ENCODE data around the gene CTTNBP2. TPM values are rescaled to one million over a fixed set of nuclear protein-coding genes. Genes with fewer than 3 reads are reported as not detected.

Gene CTTNBP2
- total RNA-seq, 1 donor, result 11.9 TPM

DNA sequence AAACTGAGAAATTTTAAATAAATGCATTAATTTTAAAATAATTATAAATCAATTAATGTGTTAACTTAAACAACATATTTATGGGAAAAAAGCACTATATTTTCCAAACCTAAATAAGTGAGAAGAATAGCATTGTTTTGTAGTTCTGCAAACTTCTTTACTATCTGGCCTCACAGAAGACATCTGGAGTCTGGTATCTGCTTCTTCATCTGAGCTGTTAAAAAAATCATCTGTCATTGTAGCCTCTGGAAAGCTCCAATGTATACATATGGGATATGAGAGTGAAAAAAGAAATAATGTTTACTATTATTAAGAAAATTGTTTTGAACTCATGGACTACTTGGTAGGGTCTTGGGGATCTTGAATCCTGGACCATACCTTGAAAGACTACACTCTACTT, 32.2 kb downstream of the CTTNBP2 start:
- DNase-seq (ENCODE audit: low read depth), result no peak
- TF ChIP-seq, protein P1, sequence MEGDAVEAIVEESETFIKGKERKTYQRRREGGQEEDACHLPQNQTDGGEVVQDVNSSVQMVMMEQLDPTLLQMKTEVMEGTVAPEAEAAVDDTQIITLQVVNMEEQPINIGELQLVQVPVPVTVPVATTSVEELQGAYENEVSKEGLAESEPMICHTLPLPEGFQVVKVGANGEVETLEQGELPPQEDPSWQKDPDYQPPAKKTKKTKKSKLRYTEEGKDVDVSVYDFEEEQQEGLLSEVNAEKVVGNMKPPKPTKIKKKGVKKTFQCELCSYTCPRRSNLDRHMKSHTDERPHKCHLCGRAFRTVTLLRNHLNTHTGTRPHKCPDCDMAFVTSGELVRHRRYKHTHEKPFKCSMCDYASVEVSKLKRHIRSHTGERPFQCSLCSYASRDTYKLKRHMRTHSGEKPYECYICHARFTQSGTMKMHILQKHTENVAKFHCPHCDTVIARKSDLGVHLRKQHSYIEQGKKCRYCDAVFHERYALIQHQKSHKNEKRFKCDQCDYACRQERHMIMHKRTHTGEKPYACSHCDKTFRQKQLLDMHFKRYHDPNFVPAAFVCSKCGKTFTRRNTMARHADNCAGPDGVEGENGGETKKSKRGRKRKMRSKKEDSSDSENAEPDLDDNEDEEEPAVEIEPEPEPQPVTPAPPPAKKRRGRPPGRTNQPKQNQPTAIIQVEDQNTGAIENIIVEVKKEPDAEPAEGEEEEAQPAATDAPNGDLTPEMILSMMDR (IDR thresholded peaks at IDR 0.05; ENCODE audit: insufficient read depth, low read length), result no peak
- no peak overlapping the region for H3K4me3 ChIP-seq (ENCODE audit: low read depth, low read length)

DNA sequence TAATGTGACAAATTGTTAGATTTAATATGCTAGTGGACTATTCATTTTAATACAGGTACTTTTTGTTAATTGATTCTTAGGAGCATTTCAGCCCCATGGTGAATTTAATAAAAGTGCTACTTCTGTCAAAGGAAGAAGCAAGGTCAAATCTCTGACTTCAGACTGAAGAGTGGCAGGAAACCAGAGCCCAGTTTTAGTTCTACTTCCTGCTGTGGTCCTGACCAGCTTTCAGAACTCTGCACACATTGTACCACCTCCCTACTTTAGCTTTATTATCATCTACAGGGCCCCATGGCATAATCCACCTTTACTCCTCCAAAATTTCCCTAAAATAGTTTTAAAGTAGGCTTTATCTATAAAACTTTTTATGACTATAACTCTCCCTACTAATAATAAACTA, 33.7 kb downstream of the CTTNBP2 start:
- no peak for DNase-seq (ENCODE audit: low read depth)
- TF ChIP-seq, protein P1 (IDR thresholded peaks at IDR 0.05; ENCODE audit: insufficient read depth, low read length), result no peak

DNA sequence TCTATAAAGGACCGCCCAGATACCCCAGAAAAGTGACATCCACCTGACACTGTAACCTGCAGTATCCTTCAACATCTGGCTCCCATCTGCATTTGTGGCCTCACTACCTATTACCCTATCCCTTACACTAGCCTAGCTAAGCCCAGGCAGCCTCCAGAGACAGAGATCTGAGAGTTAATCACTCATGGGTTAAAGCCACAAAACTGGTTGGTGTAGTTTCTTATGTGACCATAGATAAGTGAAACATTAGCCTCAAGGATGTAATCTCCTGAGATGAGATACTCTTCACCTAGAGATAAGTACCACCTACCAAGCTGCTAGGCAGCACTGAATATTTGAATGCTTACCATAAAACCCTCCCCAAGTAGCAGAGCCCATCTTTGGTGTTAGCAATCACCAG, 35.4 kb downstream of the CTTNBP2 start:
- DNase-seq (ENCODE audit: low read depth), result no peak
- H3K4me3 ChIP-seq (ENCODE audit: low read depth, low read length), result no peak overlapping the region
- TF ChIP-seq, protein P1 (IDR thresholded peaks at IDR 0.05; ENCODE audit: insufficient read depth, low read length), result no peak

More for the DNA sequence above, 33.7 kb downstream of the CTTNBP2 start:
- no peak overlapping the region for H3K4me3 ChIP-seq (ENCODE audit: low read depth, low read length)

DNA sequence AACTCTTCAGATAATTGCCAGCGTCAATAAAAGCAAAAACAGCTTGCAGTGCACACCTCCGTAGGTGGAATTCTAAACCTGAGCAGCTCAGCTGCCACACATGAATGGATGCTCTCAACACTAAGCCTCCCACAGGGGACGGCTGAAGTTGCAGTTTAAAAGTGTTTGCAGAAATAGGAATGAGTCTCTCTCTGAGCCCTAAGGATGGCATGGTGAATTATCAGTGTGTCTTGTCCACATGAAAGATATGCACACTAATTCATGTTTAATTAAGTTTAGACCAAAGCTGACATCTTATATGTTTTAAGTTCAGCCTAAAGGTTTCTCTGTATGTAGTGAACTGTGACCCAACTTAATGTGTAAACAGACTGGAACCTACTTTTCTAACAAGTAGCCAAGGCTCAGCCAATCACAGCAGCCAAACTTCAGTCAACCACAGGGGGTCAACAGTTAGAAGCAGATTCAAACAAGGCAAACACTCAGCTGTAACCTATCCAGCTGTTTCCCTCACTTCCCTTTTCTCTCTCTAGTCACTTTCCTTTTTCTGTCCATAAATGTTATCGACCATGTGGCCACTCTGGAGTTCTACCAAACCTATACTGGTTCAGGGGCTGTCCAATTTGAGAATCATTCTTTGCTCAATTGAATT, 38.1 kb downstream of the CTTNBP2 start:
- no peak overlapping the region for H3K4me3 ChIP-seq (ENCODE audit: low read depth, low read length)
- no peak for DNase-seq (ENCODE audit: low read depth)
- TF ChIP-seq, protein P1 (IDR thresholded peaks at IDR 0.05; ENCODE audit: insufficient read depth, low read length), result no peak

DNA sequence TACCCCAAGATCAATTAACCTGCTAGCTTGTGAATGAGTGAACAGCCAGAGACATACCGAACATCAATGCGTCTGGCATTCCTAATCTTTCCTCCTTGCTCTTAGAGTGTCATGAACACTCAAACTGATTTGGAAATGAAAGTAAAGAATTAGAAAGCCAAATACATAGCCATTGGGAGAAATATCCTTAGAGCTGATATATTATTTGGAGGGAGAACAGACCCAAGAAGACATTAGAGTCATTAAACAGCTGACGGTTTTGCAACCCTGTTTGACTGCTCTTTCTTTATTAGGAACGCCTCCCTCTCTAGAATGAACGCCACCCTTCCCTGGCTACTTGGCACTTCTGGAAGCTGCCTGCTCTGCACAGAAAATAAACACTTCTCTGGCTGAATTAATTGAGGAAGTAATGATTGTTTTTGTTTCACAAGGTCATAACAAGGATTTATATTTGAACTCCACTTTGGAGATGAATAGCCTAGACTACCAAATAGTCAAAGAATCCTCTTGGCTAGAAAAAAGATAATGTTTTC, 42.8 kb downstream of the CTTNBP2 start:
- TF ChIP-seq, protein P1 (IDR thresholded peaks at IDR 0.05; ENCODE audit: insufficient read depth, low read length), result no peak
- no peak overlapping the region for H3K4me3 ChIP-seq (ENCODE audit: low read depth, low read length)
- DNase-seq (ENCODE audit: low read depth), result no peak

DNA sequence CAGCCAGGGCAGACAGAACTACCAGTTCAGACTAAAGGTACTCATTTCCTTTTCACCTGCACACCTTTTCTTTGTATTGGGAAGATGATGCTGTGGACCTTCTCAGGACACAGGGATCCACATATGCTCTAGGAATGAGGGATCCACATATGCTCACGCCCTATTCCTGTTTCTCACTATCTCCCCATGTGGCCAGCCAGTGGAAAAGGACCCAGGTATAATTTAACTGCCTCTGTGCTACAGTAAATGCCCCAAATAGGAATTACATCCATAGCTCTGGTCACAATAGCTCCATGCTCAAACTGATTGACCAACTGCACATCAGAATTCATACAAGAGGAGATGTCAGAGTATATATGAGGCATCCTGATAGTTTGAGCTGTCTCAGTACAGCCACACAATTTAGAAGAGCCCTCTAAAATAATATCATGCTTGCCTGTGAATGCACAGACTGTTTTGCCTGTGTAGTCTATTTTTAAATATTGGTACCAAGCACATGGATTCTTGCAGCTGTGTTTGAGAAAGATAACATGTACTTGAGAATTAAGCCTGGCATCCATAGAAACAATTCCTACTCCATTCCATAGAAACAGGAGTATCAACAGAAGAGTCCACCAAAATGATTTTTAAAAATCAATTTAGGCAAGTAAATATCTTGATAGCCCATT, 43.7 kb downstream of the CTTNBP2 start:
- TF ChIP-seq, protein P1 (IDR thresholded peaks at IDR 0.05; ENCODE audit: insufficient read depth, low read length), result no peak
- DNase-seq (ENCODE audit: low read depth), result no peak
- no peak overlapping the region for H3K4me3 ChIP-seq (ENCODE audit: low read depth, low read length)

Data from fibroblast of the aortic adventitia (primary cell).